Activated B cell treated with CpG ODN at 0.5 μM for 24 hours (primary cell): Measurements from ENCODE around the gene POLR3C. TPM values are rescaled to one million over a fixed set of nuclear protein-coding genes. Genes with fewer than 3 reads are reported as not detected.
"Not testable (repeated sequence)": the region's sequence is repeated elsewhere in the genome, so short reads cannot be mapped to it uniquely, and the experiment has no call there.

ENCODE experiments used
- ATAC-seq: fragments of 200-7000 bp; cut with Tn5 transposase; one replicate; pipeline ENCODE4 v1.10.0; 2021; ENCODE audit warnings: low read depth, mild to moderate bottlenecking, moderate library complexity
- CTCF ChIA-PET: fragments of 350-600 bp; sonication (Branson Sonifier 250); formaldehyde crosslinking; loops from one replicate; lab custom pipeline; 2021; ENCODE audit warnings: antibody characterized with exemption; lab: Charles Lee
- POLR2A ChIA-PET: fragments of 350-600 bp; sonication (Branson Sonifier 250); formaldehyde crosslinking; loops from one replicate; lab custom pipeline; 2021; ENCODE audit warnings: antibody characterized with exemption; lab: Charles Lee
- DNase-seq: peaks from one replicate; pipeline ENCODE4 v3.0.0; 2022
- H3K27ac Mint-ChIP-seq: one replicate; pipeline ENCODE4 v1.8.0; 2020; ENCODE audit warnings: mixed read lengths
- H3K27me3 Mint-ChIP-seq: one replicate; pipeline ENCODE4 v1.8.0; 2021; ENCODE audit warnings: mixed read lengths
- H3K36me3 Mint-ChIP-seq: one replicate; pipeline ENCODE4 v1.8.0; 2021; ENCODE audit warnings: low read depth, mixed read lengths
- H3K4me1 Mint-ChIP-seq: one replicate; pipeline ENCODE4 v1.8.0; 2021; ENCODE audit warnings: mixed read lengths
- H3K4me3 Mint-ChIP-seq: one replicate; pipeline ENCODE4 v1.8.0; 2020; ENCODE audit warnings: mild to moderate bottlenecking, mixed read lengths
- H3K9me3 Mint-ChIP-seq: one replicate; pipeline ENCODE4 v1.8.0; 2020; ENCODE audit warnings: mixed read lengths
- intact Hi-C: fragments of 100-400 bp; cut with micrococcal nuclease; formaldehyde crosslinking; loops from one replicate; pipeline ENCODE4 v1.15.1; 2024
- total RNA-seq: library from RNA; stranded (reverse); gene quantifications from 2 replicates; pipeline ENCODE4 v1.2.3, GENCODE V29; 2022
- TF ChIP-seq, protein P1 (sequence below): fragments of 200-600 bp; IDR thresholded peaks from one replicate; pipeline ENCODE4 v1.8.0; 2022; ENCODE audit warnings: antibody characterized with exemption, mild to moderate bottlenecking

POLR3C gene
- total RNA-seq, 1 donor from 2014 or later = 51.2 TPM

DNA sequence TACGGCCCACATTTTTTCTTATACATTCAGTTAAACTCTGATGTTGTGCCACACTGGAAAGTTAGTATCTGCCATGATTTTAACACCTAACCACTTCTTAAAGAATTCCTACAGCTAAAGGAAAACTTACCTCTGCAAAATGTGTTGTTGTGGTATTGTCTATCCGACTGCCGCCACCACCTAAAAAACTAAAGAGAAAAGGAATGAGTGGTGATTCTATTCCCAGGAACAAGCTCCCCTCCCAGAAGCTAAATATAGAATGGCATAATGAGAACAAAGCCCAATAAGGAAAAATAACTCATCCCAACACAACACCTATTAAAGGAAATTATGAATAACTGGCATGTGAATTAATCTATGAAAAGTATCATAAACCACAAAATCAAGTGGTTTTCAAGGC lies 39.6 kb upstream of the POLR3C start:
- ATAC-seq (no peak), DNase-seq (no peak)
- Mint-ChIP-seq H3K9me3 (no peaks in the 10 kb centered on the region), H3K36me3 (peaks cover 62% of the 10 kb centered on the region), H3K4me3 (no peak overlapping the region), H3K27me3 (no peaks in the 10 kb centered on the region), H3K4me1 (no peaks in the 10 kb centered on the region), H3K27ac (no peak overlapping the region)
- CTCF ChIA-PET = no interaction called here
- POLR2A ChIA-PET = no interaction called here
- intact Hi-C loops = no loop called here
- TF ChIP-seq, protein P1, sequence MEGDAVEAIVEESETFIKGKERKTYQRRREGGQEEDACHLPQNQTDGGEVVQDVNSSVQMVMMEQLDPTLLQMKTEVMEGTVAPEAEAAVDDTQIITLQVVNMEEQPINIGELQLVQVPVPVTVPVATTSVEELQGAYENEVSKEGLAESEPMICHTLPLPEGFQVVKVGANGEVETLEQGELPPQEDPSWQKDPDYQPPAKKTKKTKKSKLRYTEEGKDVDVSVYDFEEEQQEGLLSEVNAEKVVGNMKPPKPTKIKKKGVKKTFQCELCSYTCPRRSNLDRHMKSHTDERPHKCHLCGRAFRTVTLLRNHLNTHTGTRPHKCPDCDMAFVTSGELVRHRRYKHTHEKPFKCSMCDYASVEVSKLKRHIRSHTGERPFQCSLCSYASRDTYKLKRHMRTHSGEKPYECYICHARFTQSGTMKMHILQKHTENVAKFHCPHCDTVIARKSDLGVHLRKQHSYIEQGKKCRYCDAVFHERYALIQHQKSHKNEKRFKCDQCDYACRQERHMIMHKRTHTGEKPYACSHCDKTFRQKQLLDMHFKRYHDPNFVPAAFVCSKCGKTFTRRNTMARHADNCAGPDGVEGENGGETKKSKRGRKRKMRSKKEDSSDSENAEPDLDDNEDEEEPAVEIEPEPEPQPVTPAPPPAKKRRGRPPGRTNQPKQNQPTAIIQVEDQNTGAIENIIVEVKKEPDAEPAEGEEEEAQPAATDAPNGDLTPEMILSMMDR = no peak

DNA sequence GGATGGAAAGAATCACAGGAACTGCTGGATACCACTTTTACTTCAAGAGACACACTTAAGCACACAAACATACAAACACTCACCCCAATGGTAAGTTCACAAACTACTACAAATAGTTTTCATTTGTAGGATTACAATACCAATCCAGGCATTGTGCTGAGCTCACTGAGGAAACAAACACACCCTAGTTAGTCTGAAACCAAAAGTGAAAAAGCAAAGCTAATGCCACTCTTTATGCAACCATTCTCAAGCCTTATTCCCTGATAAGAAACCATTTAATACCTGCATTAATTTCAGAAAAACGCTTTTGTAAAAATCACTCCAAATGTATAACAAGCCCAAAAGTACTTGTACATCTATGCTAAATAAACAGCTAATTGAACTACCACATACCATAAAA lies 38.5 kb upstream of the POLR3C start:
- peaks cover 62% of the 10 kb centered on the region for H3K36me3 Mint-ChIP-seq
- ATAC-seq (no peak), DNase-seq (no peak)
- no peak overlapping the region for H3K27ac Mint-ChIP-seq
- no peaks in the 10 kb centered on the region for H3K27me3 Mint-ChIP-seq
- no peaks in the 10 kb centered on the region for H3K4me1 Mint-ChIP-seq
- POLR2A ChIA-PET = no interaction called here
- no peaks in the 10 kb centered on the region for H3K9me3 Mint-ChIP-seq
- TF ChIP-seq, protein P1 = no peak
- CTCF ChIA-PET = no interaction called here
- intact Hi-C loops = no loop called here
- no peak overlapping the region for H3K4me3 Mint-ChIP-seq

DNA sequence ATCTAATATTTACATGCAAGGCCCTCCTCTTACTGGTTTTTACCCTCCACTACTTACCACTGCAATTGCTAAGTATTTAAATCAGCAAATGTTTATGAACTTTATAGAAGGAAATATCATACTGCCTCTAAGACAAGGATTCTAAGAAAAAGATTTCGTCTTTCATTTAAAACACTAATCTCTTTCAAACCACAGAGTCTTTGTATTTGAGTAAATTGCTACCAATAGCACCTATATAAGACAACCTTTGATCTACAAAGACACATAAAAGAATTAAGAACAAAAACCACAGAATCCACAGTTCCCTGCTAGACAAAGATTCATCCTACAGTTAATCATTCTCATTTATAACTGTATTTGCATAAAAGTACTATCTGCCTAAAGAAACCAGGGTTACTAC lies 37.7 kb upstream of the POLR3C start:
- CTCF ChIA-PET = no interaction called here
- Mint-ChIP-seq H3K27me3 (no peaks in the 10 kb centered on the region), H3K4me3 (no peak overlapping the region), H3K27ac (no peak overlapping the region), H3K36me3 (peaks cover 56% of the 10 kb centered on the region), H3K9me3 (no peaks in the 10 kb centered on the region), H3K4me1 (no peaks in the 10 kb centered on the region)
- no peak for DNase-seq
- ATAC-seq = no peak
- TF ChIP-seq, protein P1 = no peak
- POLR2A ChIA-PET = no interaction called here
- intact Hi-C loops = no loop called here

DNA sequence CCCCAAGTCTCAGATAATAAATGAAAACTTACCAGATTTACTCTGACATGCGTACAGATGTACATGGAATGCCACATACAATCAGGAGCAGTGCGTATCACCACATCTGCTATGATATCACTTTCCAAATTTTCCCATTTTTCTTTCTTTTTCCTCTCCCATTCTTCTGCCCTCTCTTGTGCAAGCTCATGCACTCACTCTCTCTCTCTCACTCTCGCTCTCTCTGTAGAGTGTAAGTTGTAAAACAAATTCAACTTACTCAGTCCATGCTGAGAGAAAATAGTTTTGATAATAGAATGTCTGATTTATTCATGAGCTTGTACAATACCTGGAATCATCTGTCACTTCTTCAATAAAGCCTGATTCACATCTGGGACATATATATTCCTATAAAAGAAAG lies 35.4 kb upstream of the POLR3C start:
- POLR2A ChIA-PET = no interaction called here
- peaks cover 54% of the 10 kb centered on the region for H3K36me3 Mint-ChIP-seq

DNA sequence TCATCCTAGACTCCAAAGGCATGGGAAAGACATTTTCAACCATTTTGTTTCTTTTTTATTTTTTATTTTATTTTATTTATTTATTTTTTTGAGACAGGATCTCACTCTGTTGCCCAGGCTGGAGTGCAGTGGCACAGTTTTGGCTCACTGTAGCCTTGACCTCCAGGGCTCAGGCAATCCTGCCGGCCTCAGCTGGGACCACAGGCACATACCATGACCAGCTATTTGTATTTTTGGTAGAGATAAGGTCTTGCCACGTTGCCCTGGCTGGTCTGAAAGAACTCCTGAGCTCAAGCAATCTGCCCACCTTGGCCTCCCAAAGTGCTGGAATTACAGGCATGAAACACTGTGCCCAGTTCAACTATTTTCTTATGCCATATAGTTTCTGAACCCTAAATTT lies 32.1 kb upstream of the POLR3C start:
- ATAC-seq, H3K4me3 Mint-ChIP-seq, CTCF ChIA-PET, H3K27me3 Mint-ChIP-seq, DNase-seq, POLR2A ChIA-PET, H3K27ac Mint-ChIP-seq, H3K4me1 Mint-ChIP-seq: not testable (repeated sequence)
- Mint-ChIP-seq H3K9me3 (peaks cover 13% of the 10 kb centered on the region), H3K36me3 (peaks cover 55% of the 10 kb centered on the region)
- intact Hi-C loops = loop anchor here (2.0 kb wide), 1 partner anchor 17 kb away; no protein-coding TSS in a partner anchor

More for the DNA sequence above, 35.4 kb upstream of the POLR3C start:
- DNase-seq (no peak), ATAC-seq (no peak)
- CTCF ChIA-PET = interaction anchor here (1.0 kb wide), 1 partner anchor 11 kb away, joined by 3 read pairs; no protein-coding TSS in a partner anchor
- TF ChIP-seq, protein P1 = no peak
- intact Hi-C loops = no loop called here
- no peak overlapping the region for H3K4me3 Mint-ChIP-seq
- H3K9me3 Mint-ChIP-seq = no peaks in the 10 kb centered on the region
- H3K4me1 Mint-ChIP-seq = no peaks in the 10 kb centered on the region
- H3K27me3 Mint-ChIP-seq = no peaks in the 10 kb centered on the region
- H3K27ac Mint-ChIP-seq = no peak overlapping the region

DNA sequence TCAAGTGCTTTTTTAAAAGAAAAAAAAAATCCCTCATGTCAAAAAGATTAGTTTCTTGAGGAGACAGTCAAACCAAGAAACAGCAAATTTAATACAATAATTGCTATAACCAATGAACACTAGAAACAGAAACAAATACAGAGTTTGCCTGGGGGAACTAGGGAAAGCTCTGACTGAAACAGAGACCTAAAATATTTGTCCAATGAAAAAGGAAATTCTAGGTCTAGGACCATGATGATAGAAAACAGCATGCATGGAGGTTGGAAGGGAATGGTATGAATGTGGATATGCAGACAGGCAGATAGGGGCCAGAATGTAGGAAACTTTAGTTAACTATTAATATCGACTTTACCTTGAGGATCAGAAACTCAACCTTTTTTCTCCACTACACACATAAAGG lies 31.5 kb upstream of the POLR3C start:
- intact Hi-C loops = loop anchor here (2.0 kb wide), 1 partner anchor 16 kb away; no protein-coding TSS in a partner anchor
- TF ChIP-seq, protein P1 = no peak
- ATAC-seq (no peak), DNase-seq (no peak)
- POLR2A ChIA-PET = no interaction called here
- H3K36me3 Mint-ChIP-seq = peaks cover 58% of the 10 kb centered on the region
- H3K27me3 Mint-ChIP-seq = no peaks in the 10 kb centered on the region
- H3K27ac Mint-ChIP-seq = no peak overlapping the region
- H3K9me3 Mint-ChIP-seq = peaks cover 18% of the 10 kb centered on the region
- H3K4me1 Mint-ChIP-seq = no peaks in the 10 kb centered on the region
- H3K4me3 Mint-ChIP-seq = no peak overlapping the region
- CTCF ChIA-PET = no interaction called here
